Ishikawa (cell line): ENCODE measurements around the gene NABP2.

Experiments
- CEBPB ChIP-seq: IDR thresholded peaks from 2 replicates; pipeline ENCODE4 v1.6.1; 2012
- EGR1 ChIP-seq: IDR thresholded peaks from 2 replicates; pipeline ENCODE4 v1.6.1; 2012
- EP300 ChIP-seq: IDR thresholded peaks from 2 replicates; pipeline ENCODE4 v1.6.1; 2012; ENCODE audit warnings: borderline replicate concordance
- FOXM1 ChIP-seq: IDR thresholded peaks from 2 replicates; pipeline ENCODE4 v1.6.1; 2012; ENCODE audit warnings: low read depth, borderline replicate concordance
- RAD21 ChIP-seq: IDR thresholded peaks from 2 replicates; pipeline ENCODE4 v1.6.1; 2012; ENCODE audit warnings: low read depth
- TAF1 ChIP-seq: IDR thresholded peaks from 2 replicates; pipeline ENCODE4 v1.6.1; 2012; ENCODE audit warnings: low read depth, mild to moderate bottlenecking
- TCF12 ChIP-seq: IDR thresholded peaks from 2 replicates; pipeline ENCODE4 v1.6.1; 2012; ENCODE audit warnings: low read depth
- TEAD4 ChIP-seq: IDR thresholded peaks from 2 replicates; pipeline ENCODE4 v1.6.1; 2012
- YY1 ChIP-seq: IDR thresholded peaks from 2 replicates; pipeline ENCODE4 v1.6.1; 2012; ENCODE audit warnings: low read depth
- TF ChIP-seq, protein P1 (sequence below): IDR thresholded peaks from 2 replicates; pipeline ENCODE4 v1.6.1; 2012
- TF ChIP-seq, protein P2 (sequence below): IDR thresholded peaks from 2 replicates; pipeline ENCODE4 v1.6.1; 2012
- TF ChIP-seq, protein P3 (sequence below): IDR thresholded peaks from 2 replicates; pipeline ENCODE4 v1.6.1; 2012; ENCODE audit warnings: low read depth, mild to moderate bottlenecking

DNA sequence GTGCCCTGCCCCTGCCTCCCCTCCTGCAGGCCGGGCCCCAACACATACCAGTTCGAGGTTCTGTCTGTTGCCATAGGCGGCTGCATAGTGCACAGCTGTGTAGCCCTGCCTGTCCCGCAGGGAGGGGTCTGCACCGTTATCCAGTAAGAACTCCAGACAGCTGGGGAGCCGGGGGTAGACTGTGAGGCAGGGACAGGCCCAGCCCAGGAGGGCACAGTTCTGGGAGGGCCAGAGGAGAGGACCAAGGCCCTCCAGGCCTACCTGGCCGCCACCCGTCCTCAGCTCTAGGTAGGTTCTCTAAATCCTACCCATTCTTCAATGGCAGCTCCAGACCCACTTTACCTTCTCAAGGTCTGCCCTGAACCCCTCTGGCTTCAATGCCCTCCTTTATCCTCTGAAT, 24.6 kb downstream of the NABP2 start:
- TF ChIP-seq, protein P1, sequence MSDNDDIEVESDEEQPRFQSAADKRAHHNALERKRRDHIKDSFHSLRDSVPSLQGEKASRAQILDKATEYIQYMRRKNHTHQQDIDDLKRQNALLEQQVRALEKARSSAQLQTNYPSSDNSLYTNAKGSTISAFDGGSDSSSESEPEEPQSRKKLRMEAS, result no peak
- TF ChIP-seq YY1, result no peak
- TF ChIP-seq EGR1, result no peak
- TF ChIP-seq, protein P2, sequence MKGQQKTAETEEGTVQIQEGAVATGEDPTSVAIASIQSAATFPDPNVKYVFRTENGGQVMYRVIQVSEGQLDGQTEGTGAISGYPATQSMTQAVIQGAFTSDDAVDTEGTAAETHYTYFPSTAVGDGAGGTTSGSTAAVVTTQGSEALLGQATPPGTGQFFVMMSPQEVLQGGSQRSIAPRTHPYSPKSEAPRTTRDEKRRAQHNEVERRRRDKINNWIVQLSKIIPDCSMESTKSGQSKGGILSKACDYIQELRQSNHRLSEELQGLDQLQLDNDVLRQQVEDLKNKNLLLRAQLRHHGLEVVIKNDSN, result no peak
- TF ChIP-seq EP300, result no peak
- no peak for TF ChIP-seq TAF1
- no peak for TF ChIP-seq TCF12
- TF ChIP-seq CEBPB, result no peak
- TF ChIP-seq, protein P3, sequence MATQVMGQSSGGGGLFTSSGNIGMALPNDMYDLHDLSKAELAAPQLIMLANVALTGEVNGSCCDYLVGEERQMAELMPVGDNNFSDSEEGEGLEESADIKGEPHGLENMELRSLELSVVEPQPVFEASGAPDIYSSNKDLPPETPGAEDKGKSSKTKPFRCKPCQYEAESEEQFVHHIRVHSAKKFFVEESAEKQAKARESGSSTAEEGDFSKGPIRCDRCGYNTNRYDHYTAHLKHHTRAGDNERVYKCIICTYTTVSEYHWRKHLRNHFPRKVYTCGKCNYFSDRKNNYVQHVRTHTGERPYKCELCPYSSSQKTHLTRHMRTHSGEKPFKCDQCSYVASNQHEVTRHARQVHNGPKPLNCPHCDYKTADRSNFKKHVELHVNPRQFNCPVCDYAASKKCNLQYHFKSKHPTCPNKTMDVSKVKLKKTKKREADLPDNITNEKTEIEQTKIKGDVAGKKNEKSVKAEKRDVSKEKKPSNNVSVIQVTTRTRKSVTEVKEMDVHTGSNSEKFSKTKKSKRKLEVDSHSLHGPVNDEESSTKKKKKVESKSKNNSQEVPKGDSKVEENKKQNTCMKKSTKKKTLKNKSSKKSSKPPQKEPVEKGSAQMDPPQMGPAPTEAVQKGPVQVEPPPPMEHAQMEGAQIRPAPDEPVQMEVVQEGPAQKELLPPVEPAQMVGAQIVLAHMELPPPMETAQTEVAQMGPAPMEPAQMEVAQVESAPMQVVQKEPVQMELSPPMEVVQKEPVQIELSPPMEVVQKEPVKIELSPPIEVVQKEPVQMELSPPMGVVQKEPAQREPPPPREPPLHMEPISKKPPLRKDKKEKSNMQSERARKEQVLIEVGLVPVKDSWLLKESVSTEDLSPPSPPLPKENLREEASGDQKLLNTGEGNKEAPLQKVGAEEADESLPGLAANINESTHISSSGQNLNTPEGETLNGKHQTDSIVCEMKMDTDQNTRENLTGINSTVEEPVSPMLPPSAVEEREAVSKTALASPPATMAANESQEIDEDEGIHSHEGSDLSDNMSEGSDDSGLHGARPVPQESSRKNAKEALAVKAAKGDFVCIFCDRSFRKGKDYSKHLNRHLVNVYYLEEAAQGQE, result no peak
- no peak for TF ChIP-seq FOXM1
- TF ChIP-seq TEAD4, result no peak
- no peak for TF ChIP-seq RAD21
